NK-92 treated with Interleukin-12 subunit alpha and Interleukin-12 subunit beta, amount 100 ng/mL, for 24 hours (cell line): ENCODE results near the gene COL1A1.

Source experiments
- DNase-seq: peaks from one replicate; lab custom pipeline; 2025; lab: John Stamatoyannopoulos, UW

COL1A1 gene

DNA sequence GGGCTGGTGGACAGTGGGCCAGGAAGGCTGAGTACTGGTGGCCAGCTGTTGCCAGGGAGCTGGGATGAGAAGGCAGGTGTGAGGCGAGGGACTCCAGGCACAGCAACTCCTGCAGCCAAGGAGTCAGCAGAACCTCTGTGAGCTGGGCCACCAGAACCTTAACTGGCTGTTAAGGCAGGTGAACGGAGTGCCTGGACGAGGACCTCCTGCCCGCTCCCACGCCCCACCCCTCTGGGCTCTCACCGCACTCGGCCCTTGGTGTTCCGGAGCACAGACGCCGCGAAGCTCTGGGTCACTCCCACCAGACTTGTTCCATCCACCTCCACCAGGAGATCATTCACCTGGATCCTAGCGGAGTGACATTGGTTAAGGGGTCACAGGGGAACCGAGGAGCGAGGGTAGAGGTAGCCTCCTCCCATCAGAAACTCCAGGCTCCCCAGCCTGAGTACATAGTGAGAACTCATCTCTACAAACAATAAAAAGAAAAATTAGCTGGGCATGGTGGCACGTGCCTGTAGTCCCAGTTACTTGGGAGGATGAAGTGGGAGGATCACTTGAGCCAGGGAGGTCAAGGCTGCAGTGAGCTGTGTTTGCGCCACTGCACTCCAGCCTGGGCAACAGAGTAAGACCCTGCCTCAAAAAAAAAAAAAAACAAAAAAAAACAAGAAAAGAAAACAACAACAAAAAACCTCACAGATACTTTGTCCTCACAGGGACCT, 60.2 kb downstream of the COL1A1 start:
- DNase-seq: no peak

GRCh38 chr17:50139950-50140885, 61.2 kb downstream of the COL1A1 start:
- peak; percentile 61 for DNase-seq

DNA sequence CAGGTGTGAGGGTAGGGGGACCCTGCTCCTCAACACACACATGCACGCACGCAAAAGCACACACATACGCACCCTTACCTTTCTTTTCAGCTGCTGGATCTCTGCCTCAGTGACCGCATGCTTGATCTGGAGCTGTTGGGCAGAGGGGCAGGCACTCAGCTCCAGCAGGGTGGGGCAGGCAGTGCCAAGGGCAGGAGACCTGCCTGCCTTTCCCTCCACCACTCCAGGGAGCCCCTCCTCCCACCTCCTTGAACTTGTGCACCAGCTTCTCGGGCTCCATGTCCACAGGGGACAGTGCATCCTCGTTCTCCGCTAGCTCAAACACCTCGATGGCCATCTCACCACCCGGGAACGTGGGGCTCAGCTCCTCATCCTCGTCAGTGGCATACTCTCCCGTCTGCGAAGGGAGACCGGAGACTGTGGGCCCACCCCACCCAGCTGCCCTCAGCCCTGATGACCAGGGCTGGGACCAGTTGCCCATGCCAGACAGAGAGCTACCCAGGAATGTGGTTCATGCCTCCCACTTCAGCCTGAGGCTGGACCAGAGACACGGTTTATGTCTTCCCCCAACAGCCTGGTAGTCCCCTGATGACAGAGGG, 62.1 kb downstream of the COL1A1 start:
- DNase-seq: no peak

DNA sequence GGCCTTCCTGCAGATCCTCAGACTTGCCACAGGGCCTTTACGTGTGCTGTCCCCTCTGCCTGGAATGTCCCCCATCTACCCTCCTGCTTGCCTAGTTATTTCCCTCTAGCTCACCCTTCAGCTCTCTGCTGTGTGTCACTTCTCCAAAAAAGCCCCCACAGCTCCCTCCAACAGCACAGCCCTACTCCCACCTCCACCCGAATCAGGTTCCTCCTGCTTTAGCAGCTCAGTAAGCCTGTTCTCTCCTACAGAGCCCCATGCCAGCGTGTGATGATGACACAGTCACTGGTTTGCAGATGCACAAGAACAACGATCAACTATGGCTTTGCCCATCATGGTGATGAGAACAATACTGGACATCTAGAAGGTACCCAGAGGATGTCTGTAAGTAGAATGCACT, 64.4 kb downstream of the COL1A1 start:
- DNase-seq: no peak

- DNase-seq: no peak
Measured at GRCh38 chr17:50136096-50136687, 65.2 kb downstream of the COL1A1 start.

GRCh38 chr17:50135316-50136095, 65.9 kb downstream of the COL1A1 start:
- DNase-seq: no peak

GRCh38 chr17:50134206-50135110, 67.0 kb downstream of the COL1A1 start:
- no peak for DNase-seq

DNA sequence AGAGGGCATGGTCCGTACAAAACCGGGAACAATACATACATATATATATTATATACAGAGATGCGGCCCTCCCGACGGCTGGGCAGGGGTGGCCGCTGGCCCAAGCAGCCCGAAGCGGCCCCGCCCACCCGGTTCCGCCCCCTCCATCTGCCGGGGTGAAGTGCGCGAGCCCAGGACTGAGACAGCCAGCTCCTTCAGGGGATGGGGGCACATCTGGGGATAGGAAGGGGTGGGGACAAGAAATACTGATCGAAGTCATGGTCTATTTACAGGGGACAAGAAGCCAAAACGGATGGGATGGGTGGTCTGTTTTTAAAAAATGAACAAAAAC, 67.7 kb downstream of the COL1A1 start:
- no peak for DNase-seq
